A549 (cell line): ENCODE results near the gene CEP57L1. TPM values are rescaled to one million over a fixed set of nuclear protein-coding genes. Genes with fewer than 3 reads are reported as not detected.

Experiments used
- ATAC-seq, 2 experiments: fragments of 200-7000 bp in 1 of 2; fragments of >200 bp in 1 of 2; cut with Nextera tagmentation in 1 of 2; cut with Tn5 transposase in 1 of 2; 3 replicates each; pipeline versions ENCODE4 v1.8.0 to v1.9.1; 2018 to 2020; ENCODE audit warnings: mild to moderate bottlenecking in 1 of 2, moderate library complexity in 1 of 2
- CTCF ChIA-PET: fragments of 300-600 bp; sonication (Branson Sonifier 250); formaldehyde crosslinking; extraction: SDS; loops from one replicate; lab custom pipeline; 2021; ENCODE audit warnings: antibody characterized with exemption, inconsistent platforms; lab: Yijun Ruan, JAX
- POLR2A ChIA-PET: fragments of 350-600 bp; formaldehyde crosslinking; extraction: SDS; loops from one replicate; lab custom pipeline; 2021; ENCODE audit warnings: antibody characterized with exemption, inconsistent platforms; lab: Yijun Ruan, JAX
- DNase-seq, 2 experiments: peaks; one replicate each; pipeline versions ENCODE4 v3.0.0 to v3.0.0-alpha.2; 2011 to 2016; ENCODE audit warnings: low read depth in 1 of 2, low spot score in 1 of 2
- FAIRE-seq: peaks from 2 replicates; lab custom pipeline; 2011; peaks lifted over from hg19 to GRCh38; lab: Jason Lieb, UNC
- H3K27ac ChIP-seq, 2 experiments: fragments of >200 bp; sonication (Bioruptor Twin); formaldehyde crosslinking; 3 replicates each; pipeline ENCODE4 v1.5.1; 2016 to 2017
- H3K4me1 ChIP-seq: fragments of >200 bp; sonication (Bioruptor Twin); formaldehyde crosslinking; 3 replicates; pipeline ENCODE4 v1.6.1; 2016
- H3K4me2 ChIP-seq: fragments of >200 bp; sonication (Bioruptor Twin); formaldehyde crosslinking; 3 replicates; pipeline ENCODE4 v1.6.1; 2016
- H3K4me3 ChIP-seq: fragments of >200 bp; sonication (Bioruptor Twin); formaldehyde crosslinking; 3 replicates; pipeline ENCODE4 v1.5.1; 2016
- H3K9me3 ChIP-seq: fragments of >200 bp; sonication (Bioruptor Twin); formaldehyde crosslinking; 3 replicates; pipeline ENCODE4 v1.6.1; 2016
- BHLHE40 ChIP-seq: IDR thresholded peaks from 2 replicates; pipeline ENCODE4 v1.6.1; 2012; ENCODE audit warnings: low read depth, low read length, inconsistent platforms
- CBX2 ChIP-seq: fragments of 200-600 bp; sonication (generic); IDR thresholded peaks from 2 replicates; pipeline ENCODE4 v1.6.1; 2016; ENCODE audit warnings: low read depth, mild to moderate bottlenecking, borderline replicate concordance
- CHD2 ChIP-seq: fragments of 150-350 bp; IDR thresholded peaks from 2 replicates; pipeline ENCODE4 v1.6.1; 2014; ENCODE audit warnings: low read length; ENCODE audit not compliant: partially characterized antibody
- EHF ChIP-seq: fragments of 250-450 bp; sonication (Bioruptor Pico); IDR thresholded peaks from 2 replicates; pipeline ENCODE4 v1.5.0; 2020; ENCODE audit warnings: mild to moderate bottlenecking
- EP300 ChIP-seq, 2 experiments: fragments of >200 bp; sonication (Bioruptor Twin); formaldehyde crosslinking; IDR thresholded peaks; 2 replicates in 1 of 2; 3 replicates in 1 of 2; pipeline ENCODE4 v1.6.1; 2016 to 2017
- GATA3 ChIP-seq: IDR thresholded peaks from 2 replicates; pipeline ENCODE4 v1.6.1; 2012; ENCODE audit warnings: borderline replicate concordance
- HEYL ChIP-seq: fragments of 250-450 bp; sonication (Bioruptor Pico); IDR thresholded peaks from 2 replicates; pipeline ENCODE4 v1.8.0; 2021; ENCODE audit warnings: mild to moderate bottlenecking, moderate library complexity
- HOXA7 ChIP-seq: fragments of 250-450 bp; sonication (Bioruptor Pico); IDR thresholded peaks from 2 replicates; pipeline ENCODE4 v1.5.0; 2020; ENCODE audit warnings: mild to moderate bottlenecking, moderate library complexity
- HOXB5 ChIP-seq: fragments of 250-450 bp; sonication (Bioruptor Pico); IDR thresholded peaks from 2 replicates; pipeline ENCODE4 v1.5.0; 2020; ENCODE audit warnings: mild to moderate bottlenecking, moderate library complexity
- JUNB ChIP-seq: fragments of >200 bp; sonication (Bioruptor Twin); formaldehyde crosslinking; IDR thresholded peaks from 2 replicates; pipeline ENCODE4 v1.6.1; 2016
- KDM1A ChIP-seq: fragments of 200-600 bp; sonication (generic); IDR thresholded peaks from 2 replicates; pipeline ENCODE4 v1.6.1; 2016; ENCODE audit warnings: low read depth, mild to moderate bottlenecking
- KDM5A ChIP-seq: fragments of 200-600 bp; sonication (generic); IDR thresholded peaks from 2 replicates; pipeline ENCODE4 v1.6.1; 2016; ENCODE audit warnings: antibody characterized with exemption, mild to moderate bottlenecking
- MAFK ChIP-seq: fragments of 450-650 bp; IDR thresholded peaks from 2 replicates; pipeline ENCODE4 v1.6.1; 2014; ENCODE audit not compliant: partially characterized antibody
- MAX ChIP-seq: IDR thresholded peaks from 2 replicates; pipeline ENCODE4 v1.6.1; 2012
- MAZ ChIP-seq: fragments of 150-350 bp; IDR thresholded peaks from 2 replicates; pipeline ENCODE4 v1.6.1; 2014; ENCODE audit warnings: antibody characterized with exemption, low read depth, low read length, borderline replicate concordance
- NFE2L2 ChIP-seq: fragments of 150-350 bp; conservative IDR thresholded peaks from 2 replicates; pipeline ENCODE4 v1.6.1; 2014; ENCODE audit warnings: low read length
- PHF8 ChIP-seq: fragments of 200-600 bp; sonication (generic); IDR thresholded peaks from 2 replicates; pipeline ENCODE4 v1.6.1; 2016; ENCODE audit warnings: low read depth, mild to moderate bottlenecking, antibody characterized with exemption, moderate library complexity, borderline replicate concordance
- RARB ChIP-seq: fragments of 250-450 bp; sonication (Bioruptor Pico); IDR thresholded peaks from 2 replicates; pipeline ENCODE4 v1.8.0; 2021; ENCODE audit warnings: mild to moderate bottlenecking, moderate library complexity
- RFX5 ChIP-seq: fragments of 450-650 bp; IDR thresholded peaks from 2 replicates; pipeline ENCODE4 v1.7.1; 2014; ENCODE audit warnings: antibody characterized with exemption, mild to moderate bottlenecking, moderate library complexity
- SMC3 ChIP-seq: fragments of >200 bp; sonication (Bioruptor Twin); formaldehyde crosslinking; IDR thresholded peaks from 3 replicates; pipeline ENCODE4 v1.6.1; 2018; ENCODE audit warnings: inconsistent platforms
- TFCP2L1 ChIP-seq: fragments of 250-450 bp; sonication (Bioruptor Pico); IDR thresholded peaks from 2 replicates; pipeline ENCODE4 v1.5.0; 2021; ENCODE audit warnings: mild to moderate bottlenecking
- ZC3H11A ChIP-seq: fragments of 450-650 bp; IDR thresholded peaks from 2 replicates; pipeline ENCODE4 v1.6.1; 2014; ENCODE audit warnings: antibody characterized with exemption, mild to moderate bottlenecking
- WGBS: methylation state at CpG from one replicate; pipeline ENCODE4 v1.1.6; 2017; ENCODE audit errors: missing lambda C conversion rate; 5-methylcytosine and 5-hydroxymethylcytosine counted together
- polyA plus RNA-seq, 4 experiments: library from polyadenylated mRNA; depleted of rRNA in 3 of 4; stranded (reverse); fragments of >200 nt; fragmentation: RNase III in 1 of 4; extraction: RNeasy Plus Mini Kit Qiagen cat#74134 plus additional on column Dnase treatment in 1 of 4; gene quantifications; 2 replicates in 3 of 4; 3 replicates in 1 of 4; pipeline ENCODE4 v1.2.3, GENCODE V29; 2011 to 2017
- TF ChIP-seq, protein P1 (sequence below): fragments of 150-350 bp; IDR thresholded peaks from 2 replicates; pipeline ENCODE4 v1.6.1; 2014; ENCODE audit warnings: low read depth, mild to moderate bottlenecking, low read length
- TF ChIP-seq, protein P2 (sequence below): fragments of 200-600 bp; sonication (generic); IDR thresholded peaks from 2 replicates; pipeline ENCODE4 v1.6.1; 2016; ENCODE audit warnings: antibody characterized with exemption, mild to moderate bottlenecking, moderate library complexity

CEP57L1 gene
- polyA plus RNA-seq, 2 of the 4 experiments (the other 2 are of a cell fraction): 8.9 to 20.5 TPM

DNA sequence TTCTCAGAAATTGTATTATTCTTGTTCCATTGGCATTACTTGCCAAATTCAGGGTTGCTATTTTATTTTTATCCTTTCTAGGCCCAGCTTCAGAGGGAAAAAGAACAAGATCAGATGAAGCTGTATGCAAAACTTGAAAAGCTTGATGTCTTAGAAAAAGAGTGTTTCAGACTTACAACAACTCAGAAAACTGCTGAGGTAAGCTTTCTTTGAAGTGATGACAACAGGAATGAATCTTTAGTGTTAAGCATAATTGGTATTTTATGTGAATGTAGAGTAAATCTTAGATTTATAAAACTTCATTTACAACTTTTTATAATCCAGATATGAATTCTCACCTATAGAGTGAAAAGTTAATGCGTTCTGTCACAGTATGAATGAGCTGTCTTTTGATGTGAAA lies 58.4 kb downstream of the CEP57L1 start:
- Histone ChIP-seq H3K4me2 (no peak overlapping the region), H3K9me3 (no peaks in the 10 kb centered on the region), H3K4me1 (no peaks in the 10 kb centered on the region), H3K27ac (no peak overlapping the region), H3K4me3 (no peak overlapping the region)
- ATAC-seq (no peak), FAIRE-seq (no peak), DNase-seq (no peak)
- ChIA-PET CTCF (no interaction called here), POLR2A (no interaction called here)
- TF ChIP-seq TFCP2L1 (CRISPR knock-in tag): no peak
- TF ChIP-seq RARB: no peak
- no peak for TF ChIP-seq EP300 (IDR thresholded peaks at IDR 0.05)
- TF ChIP-seq MAFK: peak; percentile 94
- WGBS: 89% methylated on average over 1 of the region's 1 CpG

DNA sequence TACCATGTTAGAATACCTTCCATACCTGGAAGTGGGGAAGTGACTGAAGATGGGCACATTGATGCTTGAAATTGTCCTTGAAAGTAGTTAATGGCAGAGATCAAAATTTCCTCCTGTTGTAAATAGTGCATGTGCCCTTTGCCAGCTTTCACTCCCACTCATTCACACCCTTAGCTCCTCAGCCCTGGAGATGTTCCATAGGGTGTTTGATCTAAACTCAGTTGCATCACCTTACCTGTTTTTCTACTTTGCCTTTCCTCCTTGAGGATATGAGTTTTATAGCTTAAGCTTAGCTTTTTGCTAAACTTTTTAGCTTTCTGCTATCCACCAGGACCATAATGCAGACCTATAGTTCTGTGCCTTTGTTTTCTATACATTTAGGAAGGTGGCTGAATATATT lies 69.0 kb downstream of the CEP57L1 start:
- TF ChIP-seq PHF8 (no peak), BHLHE40 (no peak), GATA3 (no peak), MAZ (no peak), RARB (no peak), KDM1A (no peak)
- TF ChIP-seq, all 56 proteins: peak for 0
- no peaks in the 10 kb centered on the region for H3K4me1 ChIP-seq
- CTCF ChIA-PET: no interaction called here

DNA sequence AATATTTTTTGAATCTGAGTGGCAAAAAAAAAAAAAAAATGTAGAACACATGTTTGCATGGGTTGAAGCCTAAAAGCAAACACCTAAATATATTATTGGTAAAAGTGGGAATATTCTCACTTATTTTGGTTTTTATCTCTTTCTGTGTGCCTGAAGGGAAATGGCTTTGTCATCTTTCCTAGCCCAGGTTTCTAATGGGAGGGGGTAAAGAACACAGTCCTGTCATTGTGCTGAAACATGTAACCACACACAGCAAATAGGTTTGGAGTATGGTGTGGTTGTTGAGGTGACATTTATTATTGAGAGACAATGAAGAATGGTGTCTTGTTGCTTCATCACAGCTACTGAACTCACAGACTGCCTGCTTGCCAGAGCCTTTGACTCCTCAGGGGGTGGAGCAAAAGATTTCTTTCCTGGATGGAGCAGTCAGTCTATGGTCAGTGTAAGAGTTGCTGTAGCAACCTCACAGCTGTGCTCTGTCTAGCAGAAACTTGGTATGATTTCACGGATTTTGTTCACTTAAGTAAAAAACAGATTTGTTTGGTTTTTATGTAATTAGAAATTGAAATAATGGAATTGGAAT lies 70.2 kb downstream of the CEP57L1 start:
- no peak for TF ChIP-seq MAFK
- no peak for TF ChIP-seq NFE2L2
- no peak for TF ChIP-seq ZC3H11A
- TF ChIP-seq CHD2: no peak
- no peak for TF ChIP-seq HOXB5
- TF ChIP-seq KDM1A: no peak
- TF ChIP-seq, protein P1, sequence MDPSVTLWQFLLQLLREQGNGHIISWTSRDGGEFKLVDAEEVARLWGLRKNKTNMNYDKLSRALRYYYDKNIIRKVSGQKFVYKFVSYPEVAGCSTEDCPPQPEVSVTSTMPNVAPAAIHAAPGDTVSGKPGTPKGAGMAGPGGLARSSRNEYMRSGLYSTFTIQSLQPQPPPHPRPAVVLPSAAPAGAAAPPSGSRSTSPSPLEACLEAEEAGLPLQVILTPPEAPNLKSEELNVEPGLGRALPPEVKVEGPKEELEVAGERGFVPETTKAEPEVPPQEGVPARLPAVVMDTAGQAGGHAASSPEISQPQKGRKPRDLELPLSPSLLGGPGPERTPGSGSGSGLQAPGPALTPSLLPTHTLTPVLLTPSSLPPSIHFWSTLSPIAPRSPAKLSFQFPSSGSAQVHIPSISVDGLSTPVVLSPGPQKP: no peak
- no peak for TF ChIP-seq KDM5A
- no peak for TF ChIP-seq MAZ
- CTCF ChIA-PET: interaction anchor here (0.6 kb wide), 1 partner anchor 12 kb away, joined by 4 read pairs; no protein-coding TSS in a partner anchor
- FAIRE-seq (no peak), ATAC-seq (peak in 1 of 2 experiments; percentile 56; a peak in 2 of 6 replicates), DNase-seq (peak in 1 of 2 experiments; percentile 6)
- no peaks in the 10 kb centered on the region for H3K9me3 ChIP-seq
- WGBS: 67% methylated on average over 1 of the region's 1 CpG
- no peak overlapping the region for H3K4me3 ChIP-seq
- no peak overlapping the region for H3K27ac ChIP-seq
- POLR2A ChIA-PET: no interaction called here
- H3K4me1 ChIP-seq: no peaks in the 10 kb centered on the region
- H3K4me2 ChIP-seq: no peak overlapping the region

More for the DNA sequence above, 69.0 kb downstream of the CEP57L1 start:
- Histone ChIP-seq H3K27ac (no peak overlapping the region), H3K4me3 (no peak overlapping the region), H3K9me3 (no peaks in the 10 kb centered on the region), H3K4me2 (no peak overlapping the region)
- POLR2A ChIA-PET: no interaction called here
- FAIRE-seq: no peak
- DNase-seq: no peak
- ATAC-seq: no peak

- no peaks in the 10 kb centered on the region for H3K9me3 ChIP-seq
- ChIA-PET CTCF (no interaction called here), POLR2A (no interaction called here)
- DNase-seq (no peak), FAIRE-seq (no peak), ATAC-seq (no peak)
- TF ChIP-seq MAX (no peak), RFX5 (no peak), NFE2L2 (no peak), EHF (no peak), HOXB5 (no peak), BHLHE40 (no peak), HEYL (no peak), HOXA7 (CRISPR knock-in tag) (no peak), MAZ (no peak), JUNB (no peak), SMC3 (no peak), CBX2 (no peak)
- TF ChIP-seq, protein P2, sequence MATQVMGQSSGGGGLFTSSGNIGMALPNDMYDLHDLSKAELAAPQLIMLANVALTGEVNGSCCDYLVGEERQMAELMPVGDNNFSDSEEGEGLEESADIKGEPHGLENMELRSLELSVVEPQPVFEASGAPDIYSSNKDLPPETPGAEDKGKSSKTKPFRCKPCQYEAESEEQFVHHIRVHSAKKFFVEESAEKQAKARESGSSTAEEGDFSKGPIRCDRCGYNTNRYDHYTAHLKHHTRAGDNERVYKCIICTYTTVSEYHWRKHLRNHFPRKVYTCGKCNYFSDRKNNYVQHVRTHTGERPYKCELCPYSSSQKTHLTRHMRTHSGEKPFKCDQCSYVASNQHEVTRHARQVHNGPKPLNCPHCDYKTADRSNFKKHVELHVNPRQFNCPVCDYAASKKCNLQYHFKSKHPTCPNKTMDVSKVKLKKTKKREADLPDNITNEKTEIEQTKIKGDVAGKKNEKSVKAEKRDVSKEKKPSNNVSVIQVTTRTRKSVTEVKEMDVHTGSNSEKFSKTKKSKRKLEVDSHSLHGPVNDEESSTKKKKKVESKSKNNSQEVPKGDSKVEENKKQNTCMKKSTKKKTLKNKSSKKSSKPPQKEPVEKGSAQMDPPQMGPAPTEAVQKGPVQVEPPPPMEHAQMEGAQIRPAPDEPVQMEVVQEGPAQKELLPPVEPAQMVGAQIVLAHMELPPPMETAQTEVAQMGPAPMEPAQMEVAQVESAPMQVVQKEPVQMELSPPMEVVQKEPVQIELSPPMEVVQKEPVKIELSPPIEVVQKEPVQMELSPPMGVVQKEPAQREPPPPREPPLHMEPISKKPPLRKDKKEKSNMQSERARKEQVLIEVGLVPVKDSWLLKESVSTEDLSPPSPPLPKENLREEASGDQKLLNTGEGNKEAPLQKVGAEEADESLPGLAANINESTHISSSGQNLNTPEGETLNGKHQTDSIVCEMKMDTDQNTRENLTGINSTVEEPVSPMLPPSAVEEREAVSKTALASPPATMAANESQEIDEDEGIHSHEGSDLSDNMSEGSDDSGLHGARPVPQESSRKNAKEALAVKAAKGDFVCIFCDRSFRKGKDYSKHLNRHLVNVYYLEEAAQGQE: no peak
- H3K4me2 ChIP-seq: no peak overlapping the region
- no peak overlapping the region for H3K4me3 ChIP-seq
- no peaks in the 10 kb centered on the region for H3K4me1 ChIP-seq
- no peak overlapping the region for H3K27ac ChIP-seq
- WGBS: 95% methylated on average over 3 of the region's 3 CpGs
These were observed 71.4 kb downstream of the CEP57L1 start for GRCh38 chr6:109166673-109167072.
